Measurements from ENCODE around the gene ASPM.

The ASPM gene

DNA sequence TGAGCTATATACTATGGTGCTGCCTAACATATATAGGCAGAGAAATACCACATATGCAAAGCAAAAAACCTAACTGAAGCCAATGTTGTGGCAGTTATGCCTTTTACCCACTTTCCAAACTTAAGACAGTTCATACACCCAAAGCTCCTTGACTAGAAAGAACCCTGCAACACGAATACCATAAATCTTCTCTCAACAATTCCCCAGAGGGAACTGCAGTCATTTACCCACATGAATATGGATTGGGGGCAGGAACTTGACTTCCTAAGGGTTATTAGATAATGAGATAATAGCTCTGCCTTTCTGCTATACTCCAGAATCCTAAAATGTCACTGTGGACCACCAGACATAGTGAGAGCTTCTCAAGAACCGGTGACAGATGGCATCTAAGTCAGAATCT lies 2.9 kb upstream of the ASPM start:
- Histone ChIP-seq H3K4me1 (no peaks in the 10 kb centered on the region), H3K36me3 (no peaks in the 10 kb centered on the region), H3K9me3 (no peaks in the 10 kb centered on the region), H3K27me3 (no peaks in the 10 kb centered on the region), H3K4me3 (ENCODE audit: low read depth, low read length) (no peak overlapping the region)
- TF ChIP-seq, protein P1, sequence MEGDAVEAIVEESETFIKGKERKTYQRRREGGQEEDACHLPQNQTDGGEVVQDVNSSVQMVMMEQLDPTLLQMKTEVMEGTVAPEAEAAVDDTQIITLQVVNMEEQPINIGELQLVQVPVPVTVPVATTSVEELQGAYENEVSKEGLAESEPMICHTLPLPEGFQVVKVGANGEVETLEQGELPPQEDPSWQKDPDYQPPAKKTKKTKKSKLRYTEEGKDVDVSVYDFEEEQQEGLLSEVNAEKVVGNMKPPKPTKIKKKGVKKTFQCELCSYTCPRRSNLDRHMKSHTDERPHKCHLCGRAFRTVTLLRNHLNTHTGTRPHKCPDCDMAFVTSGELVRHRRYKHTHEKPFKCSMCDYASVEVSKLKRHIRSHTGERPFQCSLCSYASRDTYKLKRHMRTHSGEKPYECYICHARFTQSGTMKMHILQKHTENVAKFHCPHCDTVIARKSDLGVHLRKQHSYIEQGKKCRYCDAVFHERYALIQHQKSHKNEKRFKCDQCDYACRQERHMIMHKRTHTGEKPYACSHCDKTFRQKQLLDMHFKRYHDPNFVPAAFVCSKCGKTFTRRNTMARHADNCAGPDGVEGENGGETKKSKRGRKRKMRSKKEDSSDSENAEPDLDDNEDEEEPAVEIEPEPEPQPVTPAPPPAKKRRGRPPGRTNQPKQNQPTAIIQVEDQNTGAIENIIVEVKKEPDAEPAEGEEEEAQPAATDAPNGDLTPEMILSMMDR (IDR thresholded peaks at IDR 0.05; ENCODE audit: low read depth, low read length): no peak
- no peak for DNase-seq

DNA sequence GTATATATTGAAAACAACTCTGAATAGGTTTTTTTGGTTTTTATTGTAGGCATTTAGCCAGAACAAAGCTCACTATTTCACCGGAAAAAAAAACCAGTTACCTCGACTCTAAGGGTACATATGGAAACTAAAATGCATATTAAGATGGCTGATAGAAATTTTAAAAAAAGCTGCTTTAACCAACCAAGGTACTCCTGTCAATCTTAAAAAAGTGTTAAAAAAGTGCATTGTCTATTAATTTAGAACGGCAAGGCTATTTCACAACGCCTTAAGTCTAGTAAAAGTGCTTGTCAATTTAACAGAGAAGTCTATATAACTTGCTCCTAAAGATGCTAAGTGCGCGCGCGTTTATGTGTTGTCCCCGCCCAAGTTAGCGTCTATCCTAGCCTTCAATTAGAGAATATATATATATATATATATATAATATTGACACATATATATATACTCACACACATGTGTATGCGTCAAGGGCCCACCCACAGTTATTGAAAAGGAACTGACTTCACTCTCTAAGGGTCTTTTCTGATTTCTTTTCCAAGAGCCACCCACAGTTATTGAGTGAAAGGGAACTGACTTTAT lies 934 bp downstream of the ASPM start:
- H3K27me3 ChIP-seq: no peaks in the 10 kb centered on the region
- H3K9me3 ChIP-seq: no peaks in the 10 kb centered on the region
- H3K36me3 ChIP-seq: peaks cover 25% of the 10 kb centered on the region
- H3K4me1 ChIP-seq: no peaks in the 10 kb centered on the region
- peak overlapping the region; percentile 95 for H3K4me3 ChIP-seq (ENCODE audit: low read depth, low read length)
- no peak for DNase-seq
- TF ChIP-seq, protein P1 (IDR thresholded peaks at IDR 0.05; ENCODE audit: low read depth, low read length): no peak

- H3K4me3 ChIP-seq (ENCODE audit: low read depth, low read length): peak overlapping the region; percentile 95
- peaks cover 30% of the 10 kb centered on the region for H3K36me3 ChIP-seq
- no peak for DNase-seq
- no peaks in the 10 kb centered on the region; the same call in 1 of the 2 replicates for H3K4me1 ChIP-seq
- no peaks in the 10 kb centered on the region for H3K27me3 ChIP-seq
- TF ChIP-seq, protein P1 (IDR thresholded peaks at IDR 0.05; ENCODE audit: low read depth, low read length): no peak
- H3K9me3 ChIP-seq: no peaks in the 10 kb centered on the region
These were observed 1.7 kb downstream of the ASPM start for GRCh38 chr1:197144570-197145325.

DNA sequence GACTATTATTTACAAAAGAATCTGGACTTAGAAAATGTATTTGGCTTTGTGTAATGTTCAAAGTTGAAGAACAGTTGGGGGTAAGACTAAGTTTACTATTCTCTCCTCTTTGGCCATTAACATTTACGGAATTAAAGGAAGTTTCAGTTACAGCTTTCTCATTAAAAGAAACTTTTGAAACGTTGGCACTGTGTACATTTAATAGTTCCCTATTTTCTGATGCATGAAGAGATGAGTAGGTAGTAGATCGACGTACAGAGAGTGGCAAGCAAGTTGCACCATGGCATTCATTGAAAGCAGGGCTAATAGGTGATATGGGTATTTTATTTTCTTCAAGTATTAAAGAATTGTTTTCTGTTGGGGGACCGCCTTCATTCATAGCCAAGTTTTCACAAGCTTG lies 3.2 kb downstream of the ASPM start:
- TF ChIP-seq, protein P1 (IDR thresholded peaks at IDR 0.05; ENCODE audit: low read depth, low read length): no peak
- no peaks in the 10 kb centered on the region for H3K9me3 ChIP-seq
- peaks cover 44% of the 10 kb centered on the region for H3K36me3 ChIP-seq
- H3K27me3 ChIP-seq: no peaks in the 10 kb centered on the region
- no peaks in the 10 kb centered on the region; the same call in 1 of the 2 replicates for H3K4me1 ChIP-seq
- DNase-seq: no peak
- no peak overlapping the region for H3K4me3 ChIP-seq (ENCODE audit: low read depth, low read length)

- no peaks in the 10 kb centered on the region; the same call in 1 of the 2 replicates for H3K4me1 ChIP-seq
- TF ChIP-seq, protein P1 (IDR thresholded peaks at IDR 0.05; ENCODE audit: low read depth, low read length): no peak
- no peak for DNase-seq
- H3K36me3 ChIP-seq: peaks cover 50% of the 10 kb centered on the region
- H3K27me3 ChIP-seq: no peaks in the 10 kb centered on the region
- no peaks in the 10 kb centered on the region for H3K9me3 ChIP-seq
- no peak overlapping the region for H3K4me3 ChIP-seq (ENCODE audit: low read depth, low read length)
These were observed 4.9 kb downstream of the ASPM start for GRCh38 chr1:197141575-197141974.

- no peak overlapping the region for H3K4me3 ChIP-seq (ENCODE audit: low read depth, low read length)
- peaks cover 50% of the 10 kb centered on the region for H3K36me3 ChIP-seq
- TF ChIP-seq, protein P1 (IDR thresholded peaks at IDR 0.05; ENCODE audit: low read depth, low read length): no peak
- H3K27me3 ChIP-seq: no peaks in the 10 kb centered on the region
- no peaks in the 10 kb centered on the region for H3K9me3 ChIP-seq
- no peaks in the 10 kb centered on the region; the same call in 1 of the 2 replicates for H3K4me1 ChIP-seq
- no peak for DNase-seq
These were observed 6.3 kb downstream of the ASPM start for GRCh38 chr1:197140121-197140520.

Data from BE2C (cell line).